Neural crest cell (in vitro differentiated cells): Measurements from ENCODE around the gene DDX11. TPM values are rescaled to one million over a fixed set of nuclear protein-coding genes. Genes with fewer than 3 reads are reported as not detected.
"Not testable (repeated sequence)": the region's sequence is repeated elsewhere in the genome, so short reads cannot be mapped to it uniquely, and the experiment has no call there.

Source experiments
- DNase-seq: peaks from one replicate; pipeline ENCODE4 v3.0.0; 2021; ENCODE audit warnings: low read depth, mixed read lengths, low spot score
- H3K27ac Mint-ChIP-seq: one replicate; pipeline ENCODE4 v1.8.0; 2021; ENCODE audit warnings: mild to moderate bottlenecking, mixed read lengths; ENCODE audit not compliant: unreplicated experiment
- H3K27me3 Mint-ChIP-seq: 2 replicates; pipeline ENCODE4 v1.8.0; 2021; ENCODE audit warnings: low read depth, mild to moderate bottlenecking, mixed read lengths
- H3K36me3 Mint-ChIP-seq: 2 replicates; pipeline ENCODE4 v1.8.0; 2021; ENCODE audit warnings: low read depth, mild to moderate bottlenecking, mixed read lengths
- H3K4me1 Mint-ChIP-seq: 2 replicates; pipeline ENCODE4 v1.8.0; 2021; ENCODE audit warnings: mixed read lengths
- H3K4me3 Mint-ChIP-seq: one replicate; pipeline ENCODE4 v1.8.0; 2021; ENCODE audit warnings: mild to moderate bottlenecking, mixed read lengths
- H3K9me3 Mint-ChIP-seq: 2 replicates; pipeline ENCODE4 v1.8.0; 2021; ENCODE audit warnings: mixed read lengths
- CTCF ChIP-seq: fragments of 200-600 bp; sonication (generic); conservative IDR thresholded peaks from 2 replicates; pipeline ENCODE4 v1.5.0; 2021; ENCODE audit warnings: antibody characterized with exemption, mild to moderate bottlenecking
- total RNA-seq: library from RNA; stranded (reverse); gene quantifications from 2 replicates; pipeline ENCODE4 v1.2.1, GENCODE V29; 2021

DDX11 gene
- total RNA-seq, 1 donor from 2014 or later = 202 TPM

- DNase-seq = no peak
- Mint-ChIP-seq H3K4me3 (peak overlapping the region; percentile 86), H3K27ac (no peak overlapping the region), H3K9me3 (no peaks in the 10 kb centered on the region), H3K4me1 (peaks cover 7% of the 10 kb centered on the region), H3K27me3 (peaks cover 60% of the 10 kb centered on the region), H3K36me3 (no peaks in the 10 kb centered on the region)
- no peak for TF ChIP-seq CTCF
Measured at GRCh38 chr12:31119192-31119802, 45.6 kb downstream of the DDX11 start.

- no peak overlapping the region for H3K4me3 Mint-ChIP-seq
- no peaks in the 10 kb centered on the region for H3K36me3 Mint-ChIP-seq
- no peak overlapping the region for H3K27ac Mint-ChIP-seq
- peaks cover 60% of the 10 kb centered on the region for H3K27me3 Mint-ChIP-seq
- H3K9me3 Mint-ChIP-seq = no peaks in the 10 kb centered on the region
- TF ChIP-seq CTCF = no peak
- no peak for DNase-seq
- peaks cover 7% of the 10 kb centered on the region for H3K4me1 Mint-ChIP-seq
Measured at GRCh38 chr12:31119803-31120211, 46.1 kb downstream of the DDX11 start.

GRCh38 chr12:31120392-31121008 lies 46.8 kb downstream of the DDX11 start:
- Mint-ChIP-seq H3K36me3 (no peaks in the 10 kb centered on the region), H3K27me3 (peaks cover 53% of the 10 kb centered on the region), H3K4me1 (peaks cover 7% of the 10 kb centered on the region), H3K27ac (no peak overlapping the region), H3K4me3 (peak overlapping the region; percentile 81), H3K9me3 (no peaks in the 10 kb centered on the region)
- TF ChIP-seq CTCF = no peak
- no peak for DNase-seq

- Mint-ChIP-seq H3K4me3 (peak overlapping the region; percentile 49), H3K27me3 (peaks cover 48% of the 10 kb centered on the region)
- not testable (repeated sequence) for DNase-seq, H3K9me3 Mint-ChIP-seq, H3K4me1 Mint-ChIP-seq, H3K27ac Mint-ChIP-seq, H3K36me3 Mint-ChIP-seq
Measured at GRCh38 chr12:31121022-31121728, 47.5 kb downstream of the DDX11 start.

- Mint-ChIP-seq H3K4me3 (no peak overlapping the region), H3K27ac (no peak overlapping the region), H3K36me3 (no peaks in the 10 kb centered on the region), H3K27me3 (peaks cover 37% of the 10 kb centered on the region), H3K9me3 (no peaks in the 10 kb centered on the region), H3K4me1 (peaks cover 5% of the 10 kb centered on the region)
- TF ChIP-seq CTCF = no peak
- no peak for DNase-seq
Measured at GRCh38 chr12:31122481-31122880, 48.8 kb downstream of the DDX11 start.

- not testable (repeated sequence) for H3K27ac Mint-ChIP-seq, H3K4me3 Mint-ChIP-seq, H3K36me3 Mint-ChIP-seq, H3K9me3 Mint-ChIP-seq, DNase-seq, H3K4me1 Mint-ChIP-seq
- peaks cover 24% of the 10 kb centered on the region for H3K27me3 Mint-ChIP-seq
Measured at GRCh38 chr12:31124158-31124557, 50.5 kb downstream of the DDX11 start.

- peaks cover 16% of the 10 kb centered on the region for H3K27me3 Mint-ChIP-seq
- not testable (repeated sequence) for H3K36me3 Mint-ChIP-seq, H3K27ac Mint-ChIP-seq, DNase-seq, H3K4me1 Mint-ChIP-seq, H3K9me3 Mint-ChIP-seq, H3K4me3 Mint-ChIP-seq
Measured at GRCh38 chr12:31125171-31125570, 51.5 kb downstream of the DDX11 start.

GRCh38 chr12:31127209-31127848 lies 53.7 kb downstream of the DDX11 start:
- H3K4me3 Mint-ChIP-seq, H3K4me1 Mint-ChIP-seq, H3K27ac Mint-ChIP-seq, H3K9me3 Mint-ChIP-seq, H3K27me3 Mint-ChIP-seq, H3K36me3 Mint-ChIP-seq, DNase-seq: not testable (repeated sequence)

GRCh38 chr12:31136581-31136980 lies 62.9 kb downstream of the DDX11 start:
- DNase-seq, H3K4me1 Mint-ChIP-seq, H3K27me3 Mint-ChIP-seq, H3K9me3 Mint-ChIP-seq, H3K27ac Mint-ChIP-seq, H3K36me3 Mint-ChIP-seq, H3K4me3 Mint-ChIP-seq: not testable (repeated sequence)
